Heart right ventricle (tissue), 16 donors: ENCODE data around the gene NAGLU. TPM values are rescaled to one million over a fixed set of nuclear protein-coding genes. Genes with fewer than 3 reads are reported as not detected.

Experiments used
- ATAC-seq, 8 donors: fragments of 200-7000 bp; cut with Tn5 transposase; one replicate each; pipeline ENCODE4 v1.9.1; 2020; ENCODE audit warnings: mild to moderate bottlenecking in 8 of 8, moderate library complexity in 8 of 8, moderate number of reproducible peaks in 1 of 8
- DNase-seq, 2 donors: peaks; one replicate each; pipeline ENCODE4 v3.0.0-alpha.2; 2020
- H3K27ac ChIP-seq, 10 donors: fragments of 200-600 bp; sonication (generic) in 2 of 10; one replicate each; pipeline versions ENCODE4 v1.5.0 to v1.8.0; 2020 to 2022; ENCODE audit warnings: mild to moderate bottlenecking in 3 of 10
- H3K27me3 ChIP-seq, 7 donors: fragments of 200-600 bp; one replicate each; pipeline ENCODE4 v1.8.0; 2021 to 2022; ENCODE audit warnings: mild to moderate bottlenecking in 2 of 7
- H3K36me3 ChIP-seq, 9 donors: fragments of 200-600 bp; sonication (generic) in 1 of 9; one replicate each; pipeline versions ENCODE4 v1.5.0 to v1.8.0; 2020 to 2022; ENCODE audit warnings: mild to moderate bottlenecking in 2 of 9
- H3K4me1 ChIP-seq, 9 donors: fragments of 200-600 bp; sonication (generic) in 1 of 9; one replicate each; pipeline versions ENCODE4 v1.5.0 to v1.8.0; 2020 to 2022; ENCODE audit warnings: mild to moderate bottlenecking in 4 of 9
- H3K4me3 ChIP-seq, 10 donors: fragments of 200-600 bp; sonication (generic) in 2 of 10; one replicate each; pipeline versions ENCODE4 v1.5.0 to v1.8.0; 2020 to 2022; ENCODE audit warnings: mild to moderate bottlenecking in 7 of 10, moderate library complexity in 2 of 10
- H3K9me3 ChIP-seq, 11 donors: fragments of 200-600 bp in 10 of 11; sonication (generic) in 2 of 11; one replicate each; pipeline versions ENCODE4 v1.5.0 to v1.8.0; 2013 to 2022; ENCODE audit warnings: mild to moderate bottlenecking in 2 of 11, control low read depth in 1 of 11, moderate library complexity in 1 of 11
- WGBS, 2 donors: extraction: QIAGEN DNeasy Blood & Tissue Kit; methylation state at CpG; one replicate each; pipeline ENCODE4 v1.1.7; 2013; ENCODE audit warnings: inconsistent platforms in 1 of 2; 5-methylcytosine and 5-hydroxymethylcytosine counted together
- intact Hi-C, 10 donors: fragments of 100-400 bp; cut with DNase I; formaldehyde crosslinking; loops; one replicate each; pipeline versions ENCODE4 v1.11.1 to v1.14.2; 2022
- polyA plus RNA-seq, 2 donors: library from polyadenylated mRNA; stranded (reverse); fragments of 200-250 nt; gene quantifications; one replicate each; pipeline ENCODE4 v1.2.3, GENCODE V29; 2013
- total RNA-seq, 10 donors: library from RNA; stranded (reverse); fragmentation: NEBNext Ultra II Directional in 3 of 10; extraction: Animal tissue kit (Norgen Biotek cat#: 25700) in 3 of 10; gene quantifications; one replicate each; pipeline versions ENCODE4 v1.2.1 to v1.2.4, GENCODE V29; 2021 to 2023
- TF ChIP-seq, protein P1 (sequence below), 9 donors: fragments of 200-600 bp; sonication (generic) in 2 of 9; IDR thresholded peaks; one replicate each; pipeline versions ENCODE4 v1.5.0 to v1.8.0; 2021 to 2022; ENCODE audit warnings: antibody characterized with exemption in 9 of 9, mild to moderate bottlenecking in 5 of 9, moderate library complexity in 1 of 9
- donor health status: Arrhythmogenic right ventricular cardiomyopathy.
- donor health status: ischemic (EF 13 %, LVEDD 7.1; RV severe dilation, severe dysfunction).
- donor health status: healthy with polysubstance abuse.
- donor health status: DM: no; HTN: yes; CAD: no.
- donor health status: DM: no; HTN: no; CAD: no.
- donor health status: ischemic (EF 25% LVEDD 6.9; RV normal size, moderate dysfunction).
- donor health status: ischemic (EF 25% LVEDD 5.7; RV mildly dilated, moderate dysfunction).
- donor health status: healthy.
- donor health status: DM: yes; HTN: yes; CAD: no.
- donor health status: Ischemic cardiomyopathy.
- donor health status: ischemic (EF 35%, LVEDD 5.7; RV mildly dilated, moderate dysfunction).
- donor health status: nonischemic (EF 11% LVEDD 7.7; RV severe dilation, severe dysfunction).
- donor health status: DM: yes; HTN: yes; CAD: no.
- donor health status: PGD.
- donor health status: ischemic (EF 29% LVEDD 5.4; RV normal size, mild dysfunction).
- donor health status: nonischemic (EF 23%, LVEDD 6.1; RV moderate dilation, normal function).

Gene NAGLU
- total and polyA plus RNA-seq, 12 donors, result 6.8 to 18.3 (median 12.7) TPM

DNA sequence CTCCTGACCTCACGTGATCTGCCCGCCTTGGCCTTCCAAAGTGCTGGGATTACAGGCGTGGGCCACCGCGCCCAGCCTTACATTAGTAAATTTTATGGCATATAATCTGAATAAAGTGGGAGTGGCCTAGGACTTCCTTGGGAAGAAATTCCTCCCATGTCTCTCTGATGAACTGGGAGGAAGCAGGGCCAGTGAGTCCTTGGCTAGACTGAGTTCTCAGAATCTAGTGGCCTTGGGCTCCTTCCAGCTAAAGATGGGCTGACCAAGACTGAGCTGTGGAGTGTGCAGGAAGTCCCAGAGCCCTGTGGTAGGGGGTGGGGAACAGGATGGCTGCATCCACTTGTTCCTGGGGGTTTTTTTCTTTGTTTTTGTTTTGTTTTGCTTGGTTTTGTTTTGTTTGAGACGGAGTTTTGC, 10.0 kb upstream of the NAGLU start:
- peak in 1 of 2 donors; percentile 78 for DNase-seq
- H3K4me3 ChIP-seq, result no peak overlapping the region
- peak in 7 of 8 donors; percentile 65 to 87 (median 78) for ATAC-seq
- intact Hi-C loops, result loop anchor here in 5 of 10 donors (2.0 to 10.0 kb wide), 7 partner anchors 121 to 561 kb away; partner anchors contain the start of genes CNP (in 1 of the 5), HCRT (in 1 of the 5) and KCNH4 (in 1 of the 5)
- TF ChIP-seq, protein P1, sequence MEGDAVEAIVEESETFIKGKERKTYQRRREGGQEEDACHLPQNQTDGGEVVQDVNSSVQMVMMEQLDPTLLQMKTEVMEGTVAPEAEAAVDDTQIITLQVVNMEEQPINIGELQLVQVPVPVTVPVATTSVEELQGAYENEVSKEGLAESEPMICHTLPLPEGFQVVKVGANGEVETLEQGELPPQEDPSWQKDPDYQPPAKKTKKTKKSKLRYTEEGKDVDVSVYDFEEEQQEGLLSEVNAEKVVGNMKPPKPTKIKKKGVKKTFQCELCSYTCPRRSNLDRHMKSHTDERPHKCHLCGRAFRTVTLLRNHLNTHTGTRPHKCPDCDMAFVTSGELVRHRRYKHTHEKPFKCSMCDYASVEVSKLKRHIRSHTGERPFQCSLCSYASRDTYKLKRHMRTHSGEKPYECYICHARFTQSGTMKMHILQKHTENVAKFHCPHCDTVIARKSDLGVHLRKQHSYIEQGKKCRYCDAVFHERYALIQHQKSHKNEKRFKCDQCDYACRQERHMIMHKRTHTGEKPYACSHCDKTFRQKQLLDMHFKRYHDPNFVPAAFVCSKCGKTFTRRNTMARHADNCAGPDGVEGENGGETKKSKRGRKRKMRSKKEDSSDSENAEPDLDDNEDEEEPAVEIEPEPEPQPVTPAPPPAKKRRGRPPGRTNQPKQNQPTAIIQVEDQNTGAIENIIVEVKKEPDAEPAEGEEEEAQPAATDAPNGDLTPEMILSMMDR (IDR thresholded peaks at IDR 0.05), result no peak
- H3K36me3 ChIP-seq, result peaks cover 0 to 26% (median 0%) of the 10 kb centered on the region in 9 donors
- peaks cover 29 to 68% (median 50%) of the 10 kb centered on the region in 9 donors for H3K4me1 ChIP-seq
- no peaks in the 10 kb centered on the region for H3K9me3 ChIP-seq
- no peaks in the 10 kb centered on the region for H3K27me3 ChIP-seq
- H3K27ac ChIP-seq, result peak overlapping the region in 9 of 10 donors; percentile 56 to 97 (median 72)
- WGBS, 2 donors, result 54 to 69% methylated on average over 6 of the region's 6 CpGs

DNA sequence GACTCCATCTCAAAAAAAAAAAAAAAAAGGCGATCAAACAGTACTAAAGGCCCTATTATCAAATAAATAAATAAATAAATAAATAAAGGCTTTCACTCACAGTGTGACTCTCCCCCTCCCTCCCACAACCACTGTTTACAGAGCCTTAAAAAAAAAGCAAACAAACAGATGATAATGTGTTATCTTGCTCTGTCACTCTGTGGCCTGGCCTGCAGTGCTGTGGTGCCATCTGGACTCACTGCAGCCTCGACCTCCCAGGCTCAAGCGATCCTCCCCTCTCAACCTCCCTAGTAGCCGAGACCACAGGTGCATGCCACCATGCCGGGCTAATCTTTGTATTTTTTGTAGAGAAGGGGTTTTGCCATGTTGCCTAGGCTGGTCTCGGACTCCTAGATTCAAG, 8.1 kb upstream of the NAGLU start:
- DNase-seq (no peak), ATAC-seq (no peak)
- Histone ChIP-seq H3K4me3 (no peak overlapping the region), H3K27ac (no peak overlapping the region), H3K4me1 (peaks cover 10 to 61% (median 34%) of the 10 kb centered on the region in 9 donors), H3K27me3 (no peaks in the 10 kb centered on the region), H3K36me3 (peaks cover 0 to 7% (median 0%) of the 10 kb centered on the region in 9 donors), H3K9me3 (no peaks in the 10 kb centered on the region)
- intact Hi-C loops, result loop anchor here in 5 of 10 donors (2.0 to 10.0 kb wide), 7 partner anchors 123 to 563 kb away; partner anchors contain the start of genes CNP (in 1 of the 5), HCRT (in 1 of the 5) and KCNH4 (in 1 of the 5)
- TF ChIP-seq, protein P1 (IDR thresholded peaks at IDR 0.05), result no peak
- WGBS, 2 donors, result 91 to 95% methylated on average over 6 of the region's 6 CpGs

DNA sequence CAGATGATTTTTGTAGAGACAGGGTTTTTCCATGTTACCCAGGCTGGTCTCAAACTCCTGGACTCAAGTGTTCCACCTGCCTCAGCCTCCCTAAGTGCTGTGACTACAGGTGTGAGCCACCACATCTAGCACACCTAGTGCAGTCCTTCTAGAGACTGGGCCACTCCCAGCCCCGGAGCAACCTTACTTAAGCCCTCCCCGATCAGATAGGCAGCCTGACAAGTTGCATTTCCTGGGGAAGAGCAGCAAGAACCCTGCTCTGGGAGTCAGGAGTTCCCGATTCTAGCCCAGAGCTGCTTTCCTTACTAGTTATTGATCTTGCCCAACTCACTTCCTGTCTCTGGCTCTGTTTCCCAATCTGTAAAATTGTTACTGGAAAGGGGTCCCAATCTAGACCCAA, 7.0 kb upstream of the NAGLU start:
- H3K9me3 ChIP-seq, result no peaks in the 10 kb centered on the region
- H3K4me1 ChIP-seq, result peaks cover 10 to 57% (median 27%) of the 10 kb centered on the region in 9 donors
- WGBS, 2 donors, result 53 to 61% methylated on average over 3 of the region's 3 CpGs
- intact Hi-C loops, result loop anchor here in 5 of 10 donors (5.0 to 10.0 kb wide), 6 partner anchors 124 to 564 kb away; partner anchors contain the start of genes CNP (in 1 of the 5), HCRT (in 1 of the 5) and KCNH4 (in 1 of the 5)
- DNase-seq (no peak), ATAC-seq (no peak)
- no peaks in the 10 kb centered on the region for H3K27me3 ChIP-seq
- H3K36me3 ChIP-seq, result no peaks in the 10 kb centered on the region
- H3K4me3 ChIP-seq, result no peak overlapping the region
- H3K27ac ChIP-seq, result no peak overlapping the region
- TF ChIP-seq, protein P1 (IDR thresholded peaks at IDR 0.05), result no peak

DNA sequence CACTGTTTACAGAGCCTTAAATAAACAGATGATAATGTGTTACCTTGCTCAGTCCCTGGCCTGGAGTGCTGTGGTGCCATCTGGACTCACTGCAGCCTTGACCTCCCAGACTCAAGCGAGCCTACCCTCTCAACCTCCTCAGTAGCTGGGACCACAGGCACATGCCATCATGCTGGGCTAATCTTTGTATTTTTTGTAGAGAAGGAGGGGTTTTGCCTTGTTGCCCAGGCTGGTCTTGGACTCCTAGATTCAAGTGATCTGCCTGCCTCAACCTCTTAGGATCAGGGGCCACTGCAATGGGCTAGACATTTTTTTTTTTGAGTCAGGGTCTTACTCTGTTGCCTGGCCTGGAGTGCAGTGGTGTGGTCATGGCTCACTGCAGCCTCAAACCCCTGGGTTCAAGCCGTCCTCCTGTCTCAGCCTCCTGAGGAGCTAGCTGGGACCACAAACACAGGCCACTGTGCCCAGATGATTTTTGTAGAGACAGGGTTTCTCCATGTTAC, 5.0 kb upstream of the NAGLU start:
- peak overlapping the region in 7 of 10 donors; percentile 11 to 88 (median 83) for H3K27ac ChIP-seq

More for the DNA sequence above, 5.0 kb upstream of the NAGLU start:
- WGBS, 2 donors, result 94 to 98% methylated on average over 2 of the region's 2 CpGs
- intact Hi-C loops, result no loop called here
- no peaks in the 10 kb centered on the region for H3K27me3 ChIP-seq
- DNase-seq, result no peak
- peaks cover 11 to 60% (median 32%) of the 10 kb centered on the region in 9 donors for H3K4me1 ChIP-seq
- H3K9me3 ChIP-seq, result no peaks in the 10 kb centered on the region
- H3K36me3 ChIP-seq, result no peaks in the 10 kb centered on the region
- H3K4me3 ChIP-seq, result no peak overlapping the region
- ATAC-seq, result no peak
- TF ChIP-seq, protein P1 (IDR thresholded peaks at IDR 0.05), result no peak
